ENCODE data around the gene APOA4. TPM values are rescaled to one million over a fixed set of nuclear protein-coding genes. Genes with fewer than 3 reads are reported as not detected.

The APOA4 gene
- not detected in 2 replicates for total RNA-seq

DNA sequence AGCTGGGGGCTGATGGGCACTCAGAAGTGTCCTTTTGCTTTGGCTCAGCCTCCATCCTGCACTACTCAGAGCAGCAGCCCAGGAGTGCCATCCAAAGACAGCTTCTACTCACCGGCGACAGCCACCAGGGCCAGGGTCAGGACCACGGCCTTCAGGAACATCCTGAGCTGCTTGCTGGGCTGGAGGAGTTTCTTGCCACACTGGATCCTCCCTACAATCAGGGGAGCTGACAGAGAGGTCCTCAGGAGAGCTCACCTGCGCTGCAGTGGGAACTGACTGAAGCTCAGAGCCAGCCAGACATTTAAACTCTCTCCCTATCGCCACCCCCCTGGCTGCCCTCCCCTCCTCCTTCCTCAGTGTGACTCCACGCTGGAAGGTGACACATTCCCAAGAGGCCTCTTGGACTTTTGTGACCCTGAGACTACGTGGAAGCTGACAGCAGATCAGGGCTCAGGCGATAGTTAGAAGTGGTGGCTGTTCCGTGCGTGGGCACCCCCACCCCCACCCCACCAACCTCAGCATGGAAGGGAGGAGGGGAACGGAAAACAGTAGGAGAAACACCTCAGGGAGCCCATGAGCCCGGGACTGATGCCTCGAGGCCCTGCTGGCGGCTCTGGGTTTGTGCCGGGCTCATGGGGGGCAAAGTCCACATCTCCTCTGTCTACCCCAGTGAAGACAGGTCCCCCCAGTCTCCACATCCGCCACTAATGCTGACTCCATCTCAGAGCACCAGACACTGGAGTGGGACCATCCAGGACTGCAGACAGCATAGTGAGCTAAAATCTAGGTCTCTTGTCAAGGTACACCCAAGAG, at the start of gene APOA4:
TSS of gene APOA4 (minus strand) at position 274 of the 813 bp plus-strand sequence. CDS start at position 161, 113 bp downstream.

GRCh38 chr11:116837231-116838091, 14.4 kb upstream of the APOA4 start, which contains the start of gene APOA1:
Gene APOA1 (minus strand): TSS chr11:116837622. CDS start chr11:116837387, 235 bp downstream.

GRCh38 chr11:116829525-116830183, 6.5 kb upstream of the APOA4 start, which contains the start of gene APOC3:
Gene APOC3 (plus strand): TSS chr11:116829907. CDS start chr11:116830583, 676 bp downstream.

GRCh38 chr11:116791813-116792143, 31.3 kb downstream of the APOA4 start, which contains the start of gene APOA5:
Gene APOA5 (minus strand): TSS chr11:116791879. CDS start chr11:116791860, 19 bp downstream.

DNA sequence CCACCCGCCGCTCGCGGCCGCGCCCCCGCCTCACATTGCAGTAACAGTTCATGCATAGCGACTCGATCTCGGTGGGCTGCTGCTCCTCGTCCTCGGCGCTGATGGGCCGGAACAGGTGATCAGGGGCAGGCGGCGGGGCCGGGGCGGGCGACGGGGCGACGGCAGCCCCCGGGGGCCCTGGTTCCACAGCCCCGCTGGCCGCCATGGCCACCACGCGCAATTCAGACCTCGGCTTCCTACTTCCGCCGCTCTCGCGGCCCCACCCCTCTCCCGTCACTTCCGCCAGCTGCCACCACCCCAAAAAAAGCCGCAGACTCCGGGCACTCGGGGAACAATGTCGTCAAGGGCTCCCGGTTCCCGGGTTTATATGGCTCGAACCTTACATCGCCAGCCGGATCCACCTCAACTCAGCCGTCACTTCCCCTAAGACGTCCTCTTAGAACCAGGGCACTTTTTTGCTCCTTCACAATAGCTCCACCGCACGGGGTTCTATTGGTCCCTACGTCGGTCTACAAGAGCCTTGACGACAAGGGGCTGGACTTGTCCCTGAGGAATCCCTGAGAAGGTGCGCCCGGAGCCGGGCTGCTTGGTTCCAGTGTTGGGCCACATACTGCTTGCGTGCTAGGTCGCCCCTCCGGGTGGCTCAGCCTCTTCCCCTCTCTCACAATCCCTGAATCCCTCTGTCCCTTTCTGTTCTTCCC, 35.2 kb downstream of the APOA4 start, which contains the start of gene ZPR1:
TSS of gene ZPR1 (minus strand) at position 238 of the 701 bp plus-strand sequence. CDS start at position 205, 33 bp downstream.

DNA sequence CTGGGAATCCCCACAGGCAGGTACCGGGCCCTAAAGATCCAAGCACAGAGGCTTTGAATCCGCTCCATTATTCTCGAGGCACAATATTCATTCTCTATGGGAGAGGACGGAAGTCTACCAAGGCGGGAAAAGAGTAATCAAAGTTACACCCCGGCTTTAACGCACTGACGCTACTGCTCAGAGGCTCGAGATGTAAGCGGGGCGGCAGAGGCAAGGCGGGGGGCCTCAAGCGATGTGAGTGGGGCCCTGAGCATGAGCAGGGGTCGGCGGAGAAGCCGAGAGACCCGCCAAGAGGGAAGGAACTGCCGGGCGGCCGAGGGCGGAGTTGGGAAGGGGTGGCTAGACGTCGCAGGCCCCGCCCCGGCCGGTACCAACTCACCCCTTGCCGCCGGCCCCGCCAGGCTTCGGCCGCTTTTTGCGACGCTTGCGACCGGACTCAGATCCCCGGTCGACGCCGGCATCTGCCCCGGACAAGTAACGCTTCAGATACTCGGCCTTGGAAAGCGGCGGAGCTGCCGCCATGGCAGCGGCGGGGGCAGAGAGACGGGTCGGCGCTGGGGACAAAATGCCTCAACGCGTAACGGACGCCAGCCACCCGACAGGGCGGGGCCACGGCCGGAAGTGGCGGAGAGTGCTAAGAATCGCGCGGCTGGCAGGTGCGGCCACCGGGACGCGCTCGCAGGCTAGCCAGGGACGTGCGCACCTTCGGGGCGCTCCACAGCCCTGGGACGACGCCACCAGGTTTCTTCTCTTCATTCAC, 50.5 kb downstream of the APOA4 start, which contains the start of gene BUD13:
TSS of gene BUD13 (minus strand) at position 545 of the 760 bp plus-strand sequence. CDS start at position 522, 23 bp downstream.

Other genes starting within 250 kb of the APOA4 start
- 6.1 and 6.3 TPM in 2 replicates for gene BUD13, start 50.3 kb downstream of the APOA4 start, total RNA-seq
- 16.1 and 32.4 TPM in 2 replicates for gene ZPR1, start 35.3 kb downstream of the APOA4 start, total RNA-seq
- not detected in 2 replicates for gene APOA5, start 31.4 kb downstream of the APOA4 start, total RNA-seq
- gene APOC3, start 6.6 kb upstream of the APOA4 start, total RNA-seq = not detected in 2 replicates
- gene APOA1, start 14.3 kb upstream of the APOA4 start, total RNA-seq = 0.34 and 0.87 TPM in 2 replicates